ENCODE data around the gene ATAD3C.
"Not testable (repeated sequence)": the region's sequence is repeated elsewhere in the genome, so short reads cannot be mapped to it uniquely, and the experiment has no call there.

- TF ChIP-seq CTCF (IDR thresholded peaks at IDR 0.05); POLR2AphosphoS5 (IDR thresholded peaks at IDR 0.05; ENCODE audit: low read depth, low read length); EP300 (IDR thresholded peaks at IDR 0.05; ENCODE audit: borderline replicate concordance in 1 of 2, low read depth in 1 of 2, low read length in 1 of 2); RXRA (IDR thresholded peaks at IDR 0.05; ENCODE audit: borderline replicate concordance, low read depth); NRF1 (IDR thresholded peaks at IDR 0.05; ENCODE audit: low read depth, low read length): not testable (repeated sequence)
Measured at GRCh38 chr1:1402901-1403392, 46.5 kb upstream of the ATAD3C start.

Measured in SK-N-SH (cell line).